ENCODE data around the gene CTIF.

- TF ChIP-seq POLR2A (IDR thresholded peaks at IDR 0.05; ENCODE audit: low read depth, low read length) (no peak), POLR2AphosphoS5 (IDR thresholded peaks at IDR 0.05; ENCODE audit: low read depth, low read length) (no peak), TAF1 (IDR thresholded peaks at IDR 0.05; ENCODE audit: low read depth, low read length) (no peak), POU2F2 (IDR thresholded peaks at IDR 0.05; ENCODE audit: low read depth, low read length) (no peak)
These were observed 66.6 kb downstream of the CTIF start for GRCh38 chr18:48605408-48605845.

All from GM12891 (cell line).